Vagina (tissue), 2 donors: Measurements from ENCODE around the gene BCAS1.

Experiments used
- CTCF ChIP-seq, 3 experiments: fragments of 450-650 bp in 2 of 3; fragments of 200-600 bp in 1 of 3; sonication (generic) in 1 of 3; IDR thresholded peaks; one replicate each; pipeline ENCODE4 v1.5.1; 2017 to 2019; ENCODE audit warnings: antibody characterized with exemption in 3 of 3, mild to moderate bottlenecking in 2 of 3, moderate library complexity in 2 of 3
- POLR2A ChIP-seq, 2 donors: fragments of 450-650 bp; IDR thresholded peaks; one replicate each; pipeline ENCODE4 v1.6.1; 2017; ENCODE audit warnings: antibody characterized with exemption in 2 of 2, mild to moderate bottlenecking in 2 of 2, moderate library complexity in 2 of 2
- POLR2AphosphoS5 ChIP-seq, 2 donors: sonication (generic); formaldehyde crosslinking; IDR thresholded peaks; one replicate each; pipeline ENCODE4 v1.9.0; 2017; ENCODE audit warnings: antibody characterized with exemption in 2 of 2, mild to moderate bottlenecking in 2 of 2, low read depth in 1 of 2; ENCODE audit not compliant: insufficient read depth in 1 of 2

GRCh38 chr20:54108326-54108642, 37.9 kb upstream of the BCAS1 start:
- no peak for TF ChIP-seq CTCF (IDR thresholded peaks at IDR 0.05)
- TF ChIP-seq POLR2AphosphoS5 (IDR thresholded peaks at IDR 0.05; ENCODE audit: insufficient read depth in 1 of 2, low read depth in 1 of 2), result no peak
- TF ChIP-seq POLR2A (IDR thresholded peaks at IDR 0.05), result no peak
